ENCODE results near the gene IFI35. TPM values are rescaled to one million over a fixed set of nuclear protein-coding genes. Genes with fewer than 3 reads are reported as not detected.

The IFI35 gene
- total and polyA plus RNA-seq, 2 of the 8 experiments (the other 6 are each of a cell fraction or from before 2014, with no cell fraction given), result 2.5 to 4.7 TPM

GRCh38 chr17:42967925-42968324 is 38.7 kb upstream of the IFI35 start:
- POLR2A ChIA-PET (ENCODE audit: partially characterized antibody), result interaction anchor here (1.1 to 2.0 kb wide), 3 partner anchors 12 to 30 kb away, joined by 3 to 8 read pairs (median 3); partner anchors contain the start of genes PTGES3L, RPL27 and RUNDC1
- no peak overlapping the region for H2BK12ac ChIP-seq (ENCODE audit: low read depth, low read length)
- no peak overlapping the region for H3K4me3 ChIP-seq (ENCODE audit: extremely low read depth in 1 of 4, insufficient read depth in 2 of 4, low read depth in 3 of 4, low read length in 4 of 4)
- WGBS, 2 experiments (ENCODE audit: extremely low coverage in 1 of 2, insufficient coverage in 1 of 2, insufficient read length in 1 of 2, insufficient replicate concordance in 2 of 2, low coverage in 1 of 2, low lambda C conversion rate in 2 of 2, missing lambda C conversion rate in 1 of 2), result 85% methylated on average over 1 of the region's 1 CpG; no CpG with 5 or more reads in 1 of the 2 experiments
- no peak overlapping the region for H3K4me2 ChIP-seq (ENCODE audit: insufficient read depth in 1 of 2, low read depth in 2 of 2, low read length in 2 of 2)
- H3K27ac ChIP-seq (ENCODE audit: low read depth, low read length), result no peak overlapping the region
- no peak overlapping the region for H3K4ac ChIP-seq (replicated peaks; ENCODE audit: insufficient read length, low read depth, low read length)
- H3K36me3 ChIP-seq (ENCODE audit: control insufficient read depth in 2 of 4, insufficient read depth in 4 of 4, low read length in 3 of 4), result peaks cover 0 to under 1% (median 0%) of the 10 kb centered on the region in 4 experiments; a peak in 1 of 8 replicates
- no peak overlapping the region for H2BK120ac ChIP-seq (replicated peaks; ENCODE audit: low read depth, low read length)
- no peak overlapping the region for H3K9ac ChIP-seq (replicated peaks in 1 of 4; ENCODE audit: extremely low read depth in 1 of 4, low read depth in 3 of 4, low read length in 3 of 4)
- peaks cover 0 to 3% of the 10 kb centered on the region in 2 experiments; a peak in 1 of 4 replicates for H3K9me3 ChIP-seq (ENCODE audit: insufficient read depth in 2 of 2, low read depth in 1 of 2, low read length in 1 of 2)
- CTCF ChIA-PET (ENCODE audit: partially characterized antibody), result interaction anchor here (0.9 to 1.5 kb wide), 6 partner anchors 10 to 144 kb away, joined by 3 to 4 read pairs (median 4); partner anchors contain the start of genes BECN1 and PTGES3L
- no peak overlapping the region for H2BK15ac ChIP-seq (ENCODE audit: low read length)
- peaks cover 0 to 2% (median 0%) of the 10 kb centered on the region in 4 experiments; a peak in 1 of 7 replicates for H3K4me1 ChIP-seq (replicated peaks in 1 of 4; ENCODE audit: control insufficient read depth in 3 of 4, insufficient read depth in 4 of 4, low read length in 3 of 4)
- no peak overlapping the region for H2BK20ac ChIP-seq (ENCODE audit: low read length)
- no peak overlapping the region for H4K5ac ChIP-seq (ENCODE audit: insufficient read length, low read depth, low read length)
- H4K91ac ChIP-seq (replicated peaks; ENCODE audit: insufficient read length, low read length), result no peak overlapping the region
- no peak overlapping the region for H3K14ac ChIP-seq (ENCODE audit: insufficient read length)
- DNase-seq (ENCODE audit: low read depth in 1 of 2, low spot score in 2 of 2) (no peak), FAIRE-seq (no peak)
- H2AFZ ChIP-seq (ENCODE audit: low read length), result no peak overlapping the region
- no peak overlapping the region for H3K23ac ChIP-seq (ENCODE audit: insufficient read length)
- H3K27me3 ChIP-seq (replicated peaks in 1 of 4; ENCODE audit: control insufficient read depth in 3 of 4, extremely low read depth in 1 of 4, insufficient read depth in 3 of 4, low read length in 3 of 4), result no peaks in the 10 kb centered on the region
- H3K79me2 ChIP-seq (ENCODE audit: control insufficient read depth in 1 of 2, insufficient read depth in 2 of 2, low read length in 2 of 2), result peaks cover 0 to 6% of the 10 kb centered on the region in 2 experiments; a peak in 2 of 4 replicates
- H2AK5ac ChIP-seq (ENCODE audit: low read depth, low read length), result no peak overlapping the region
- no peaks in the 10 kb centered on the region for H3K79me1 ChIP-seq (ENCODE audit: low read depth, low read length)
- H3K18ac ChIP-seq (ENCODE audit: extremely low read depth, low read length), result no peak overlapping the region
- H2BK5ac ChIP-seq (ENCODE audit: low read depth, low read length), result no peak overlapping the region
- no peak for TF ChIP-seq RFX5 (IDR thresholded peaks at IDR 0.05; ENCODE audit: borderline replicate concordance, low read depth, low read length)
- no peak for TF ChIP-seq SRF (IDR thresholded peaks at IDR 0.05; ENCODE audit: low read depth, low read length)
- no peak for TF ChIP-seq ASH2L (IDR thresholded peaks at IDR 0.05; ENCODE audit: low read length)
- TF ChIP-seq KDM4A (IDR thresholded peaks at IDR 0.05; ENCODE audit: low read depth, low read length, severe bottlenecking), result no peak
- TF ChIP-seq TAF7 (optimal IDR thresholded peaks at IDR 0.05; ENCODE audit: borderline replicate concordance, low read depth, low read length), result no peak
- TF ChIP-seq CHD2 (IDR thresholded peaks at IDR 0.05; ENCODE audit: low read length), result no peak
- no peak for TF ChIP-seq KDM1A (IDR thresholded peaks at IDR 0.05; ENCODE audit: borderline replicate concordance, low read length)
- H4K8ac ChIP-seq (ENCODE audit: extremely low read depth, insufficient read depth, low read length), result no peak overlapping the region
- H3K56ac ChIP-seq (replicated peaks; ENCODE audit: insufficient read length, low read depth, low read length), result no peak overlapping the region
- no peaks in the 10 kb centered on the region for H4K20me1 ChIP-seq (replicated peaks in 1 of 2; ENCODE audit: control insufficient read depth in 1 of 2, insufficient read depth in 2 of 2, low read length in 2 of 2)
- H3K23me2 ChIP-seq (ENCODE audit: low read depth, low read length), result peaks cover 7% of the 10 kb centered on the region

Measured in H1 (cell line).